GM21825 (cell line): ENCODE data around the gene SERPINB10.

Source experiments
- ATAC-seq: cut with Tn5 transposase; IDR thresholded peaks from one replicate; pipeline ENCODE4 v1.9.1; 2021; ENCODE audit warnings: mild to moderate bottlenecking, moderate library complexity; ENCODE audit not compliant: unreplicated experiment

Gene SERPINB10

GRCh38 chr18:63977040-63977439 lies 69.3 kb downstream of the SERPINB10 start:
- ATAC-seq: no peak

GRCh38 chr18:63979409-63979920 lies 71.7 kb downstream of the SERPINB10 start:
- ATAC-seq: peak; percentile 68

- no peak for ATAC-seq
Observed at GRCh38 chr18:63980027-63980426, 72.3 kb downstream of the SERPINB10 start.

- no peak for ATAC-seq
Observed at GRCh38 chr18:63980896-63981460, 73.2 kb downstream of the SERPINB10 start.

GRCh38 chr18:63981719-63982118 lies 74.0 kb downstream of the SERPINB10 start:
- ATAC-seq: no peak

GRCh38 chr18:63982361-63982760 lies 74.6 kb downstream of the SERPINB10 start:
- no peak for ATAC-seq
